A549 (cell line): ENCODE data around the gene CEP89. TPM values are rescaled to one million over a fixed set of nuclear protein-coding genes. Genes with fewer than 3 reads are reported as not detected.

Experiments
- ATAC-seq, 2 experiments: fragments of 200-7000 bp in 1 of 2; fragments of >200 bp in 1 of 2; cut with Nextera tagmentation in 1 of 2; cut with Tn5 transposase in 1 of 2; 3 replicates each; pipeline versions ENCODE4 v1.8.0 to v1.9.1; 2018 to 2020; ENCODE audit warnings: mild to moderate bottlenecking in 1 of 2, moderate library complexity in 1 of 2
- CTCF ChIA-PET: fragments of 300-600 bp; sonication (Branson Sonifier 250); formaldehyde crosslinking; extraction: SDS; loops from one replicate; lab custom pipeline; 2021; ENCODE audit warnings: antibody characterized with exemption, inconsistent platforms; lab: Yijun Ruan, JAX
- POLR2A ChIA-PET: fragments of 350-600 bp; formaldehyde crosslinking; extraction: SDS; loops from one replicate; lab custom pipeline; 2021; ENCODE audit warnings: antibody characterized with exemption, inconsistent platforms; lab: Yijun Ruan, JAX
- DNase-seq, 2 experiments: peaks; one replicate each; pipeline versions ENCODE4 v3.0.0 to v3.0.0-alpha.2; 2011 to 2016; ENCODE audit warnings: low read depth in 1 of 2, low spot score in 1 of 2
- FAIRE-seq: peaks from 2 replicates; lab custom pipeline; 2011; peaks lifted over from hg19 to GRCh38; lab: Jason Lieb, UNC
- H3K27ac ChIP-seq, 2 experiments: fragments of >200 bp; sonication (Bioruptor Twin); formaldehyde crosslinking; 3 replicates each; pipeline ENCODE4 v1.5.1; 2016 to 2017
- H3K4me1 ChIP-seq: fragments of >200 bp; sonication (Bioruptor Twin); formaldehyde crosslinking; 3 replicates; pipeline ENCODE4 v1.6.1; 2016
- H3K4me2 ChIP-seq: fragments of >200 bp; sonication (Bioruptor Twin); formaldehyde crosslinking; 3 replicates; pipeline ENCODE4 v1.6.1; 2016
- H3K4me3 ChIP-seq: fragments of >200 bp; sonication (Bioruptor Twin); formaldehyde crosslinking; 3 replicates; pipeline ENCODE4 v1.5.1; 2016
- H3K9me3 ChIP-seq: fragments of >200 bp; sonication (Bioruptor Twin); formaldehyde crosslinking; 3 replicates; pipeline ENCODE4 v1.6.1; 2016
- BHLHE40 ChIP-seq: IDR thresholded peaks from 2 replicates; pipeline ENCODE4 v1.6.1; 2012; ENCODE audit warnings: low read depth, low read length, inconsistent platforms
- CBX2 ChIP-seq: fragments of 200-600 bp; sonication (generic); IDR thresholded peaks from 2 replicates; pipeline ENCODE4 v1.6.1; 2016; ENCODE audit warnings: low read depth, mild to moderate bottlenecking, borderline replicate concordance
- CHD2 ChIP-seq: fragments of 150-350 bp; IDR thresholded peaks from 2 replicates; pipeline ENCODE4 v1.6.1; 2014; ENCODE audit warnings: low read length; ENCODE audit not compliant: partially characterized antibody
- CHD4 ChIP-seq: fragments of 200-600 bp; sonication (generic); IDR thresholded peaks from 2 replicates; pipeline ENCODE4 v1.6.1; 2016; ENCODE audit warnings: antibody characterized with exemption, mild to moderate bottlenecking, borderline replicate concordance
- EHF ChIP-seq: fragments of 250-450 bp; sonication (Bioruptor Pico); IDR thresholded peaks from 2 replicates; pipeline ENCODE4 v1.5.0; 2020; ENCODE audit warnings: mild to moderate bottlenecking
- EHMT2 ChIP-seq: fragments of 200-600 bp; sonication (generic); IDR thresholded peaks from 2 replicates; pipeline ENCODE4 v1.6.1; 2016; ENCODE audit warnings: antibody characterized with exemption, low read depth, mild to moderate bottlenecking, moderate library complexity
- ESRRA ChIP-seq: fragments of 150-350 bp; IDR thresholded peaks from 2 replicates; pipeline ENCODE4 v1.6.1; 2014; ENCODE audit warnings: mild to moderate bottlenecking, low read length, borderline replicate concordance
- FOSB ChIP-seq: fragments of 250-450 bp; sonication (Bioruptor Pico); IDR thresholded peaks from 2 replicates; pipeline ENCODE4 v1.5.0; 2020; ENCODE audit warnings: mild to moderate bottlenecking, moderate library complexity
- FOXS1 ChIP-seq: fragments of 250-450 bp; sonication (Bioruptor Pico); IDR thresholded peaks from 2 replicates; pipeline ENCODE4 v1.5.0; 2020; ENCODE audit warnings: mild to moderate bottlenecking, moderate library complexity
- HDAC2 ChIP-seq: fragments of 200-600 bp; sonication (generic); IDR thresholded peaks from 2 replicates; pipeline ENCODE4 v1.6.1; 2016
- JUNB ChIP-seq: fragments of >200 bp; sonication (Bioruptor Twin); formaldehyde crosslinking; IDR thresholded peaks from 2 replicates; pipeline ENCODE4 v1.6.1; 2016
- KDM1A ChIP-seq: fragments of 200-600 bp; sonication (generic); IDR thresholded peaks from 2 replicates; pipeline ENCODE4 v1.6.1; 2016; ENCODE audit warnings: low read depth, mild to moderate bottlenecking
- MAZ ChIP-seq: fragments of 150-350 bp; IDR thresholded peaks from 2 replicates; pipeline ENCODE4 v1.6.1; 2014; ENCODE audit warnings: antibody characterized with exemption, low read depth, low read length, borderline replicate concordance
- MYC ChIP-seq: IDR thresholded peaks from 2 replicates; pipeline ENCODE4 v1.6.1; 2012; ENCODE audit warnings: mild to moderate bottlenecking, inconsistent platforms, low read length, improper control_type of control experiment, borderline replicate concordance
- PHF8 ChIP-seq: fragments of 200-600 bp; sonication (generic); IDR thresholded peaks from 2 replicates; pipeline ENCODE4 v1.6.1; 2016; ENCODE audit warnings: low read depth, mild to moderate bottlenecking, antibody characterized with exemption, moderate library complexity, borderline replicate concordance
- POLR2A ChIP-seq: IDR thresholded peaks from 2 replicates; pipeline ENCODE4 v1.6.1; 2012; ENCODE audit warnings: mild to moderate bottlenecking, low read length
- RARB ChIP-seq: fragments of 250-450 bp; sonication (Bioruptor Pico); IDR thresholded peaks from 2 replicates; pipeline ENCODE4 v1.8.0; 2021; ENCODE audit warnings: mild to moderate bottlenecking, moderate library complexity
- RCOR1 ChIP-seq: fragments of 150-350 bp; IDR thresholded peaks from 2 replicates; pipeline ENCODE4 v1.6.1; 2014; ENCODE audit warnings: antibody characterized with exemption, low read length, low read depth
- SMC3 ChIP-seq: fragments of >200 bp; sonication (Bioruptor Twin); formaldehyde crosslinking; IDR thresholded peaks from 3 replicates; pipeline ENCODE4 v1.6.1; 2018; ENCODE audit warnings: inconsistent platforms
- SREBF2 ChIP-seq: fragments of 450-650 bp; IDR thresholded peaks from 2 replicates; pipeline ENCODE4 v1.6.1; 2014; ENCODE audit warnings: mild to moderate bottlenecking, moderate library complexity
- TP53 ChIP-seq: fragments of 250-450 bp; sonication (Bioruptor Pico); IDR thresholded peaks from 2 replicates; pipeline ENCODE4 v1.5.0; 2021; ENCODE audit warnings: mild to moderate bottlenecking, moderate library complexity
- ZNF302 ChIP-seq: fragments of 250-450 bp; sonication (Bioruptor Pico); IDR thresholded peaks from 2 replicates; pipeline ENCODE4 v1.9.0; 2021; ENCODE audit warnings: inconsistent platforms, mild to moderate bottlenecking, moderate library complexity
- WGBS: methylation state at CpG from one replicate; pipeline ENCODE4 v1.1.6; 2017; ENCODE audit errors: missing lambda C conversion rate; 5-methylcytosine and 5-hydroxymethylcytosine counted together
- polyA plus RNA-seq, 4 experiments: library from polyadenylated mRNA; depleted of rRNA in 3 of 4; stranded (reverse); fragments of >200 nt; fragmentation: RNase III in 1 of 4; extraction: RNeasy Plus Mini Kit Qiagen cat#74134 plus additional on column Dnase treatment in 1 of 4; gene quantifications; 2 replicates in 3 of 4; 3 replicates in 1 of 4; pipeline ENCODE4 v1.2.3, GENCODE V29; 2011 to 2017
- TF ChIP-seq, protein P1 (sequence below): fragments of 250-450 bp; sonication (Bioruptor Pico); IDR thresholded peaks from 2 replicates; pipeline ENCODE4 v1.5.0; 2020; ENCODE audit warnings: low read depth, mild to moderate bottlenecking, moderate library complexity
- TF ChIP-seq, protein P2 (sequence below): fragments of 200-600 bp; sonication (generic); IDR thresholded peaks from 2 replicates; pipeline ENCODE4 v1.6.1; 2016; ENCODE audit warnings: antibody characterized with exemption, mild to moderate bottlenecking, moderate library complexity
- TF ChIP-seq, protein P3 (sequence below): fragments of 450-650 bp; IDR thresholded peaks from 2 replicates; pipeline ENCODE4 v1.6.1; 2014; ENCODE audit warnings: antibody characterized with exemption

Gene CEP89
- polyA plus RNA-seq, 2 of the 4 experiments (the other 2 are of a cell fraction), result 31.5 to 41.3 TPM

DNA sequence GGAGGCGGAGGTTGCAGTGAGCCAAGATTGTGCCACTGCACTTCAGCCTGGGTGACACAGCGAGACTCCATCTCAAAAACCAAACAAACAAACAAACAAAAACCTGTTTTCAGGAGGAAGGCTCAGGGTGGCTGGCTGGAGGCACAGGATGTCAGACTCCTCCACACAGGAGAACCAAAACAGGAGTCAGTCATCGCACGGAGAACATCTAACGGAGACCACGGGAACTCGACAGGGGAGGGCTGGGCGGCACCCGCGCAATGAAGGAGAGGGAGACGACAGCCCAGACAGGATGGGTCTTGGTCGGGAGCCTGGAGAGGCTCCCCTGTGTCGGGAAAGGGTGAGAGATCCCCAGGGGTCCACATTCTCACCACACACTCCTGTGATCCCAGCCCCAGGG lies 81.4 kb downstream of the CEP89 start:
- Histone ChIP-seq H3K27ac (no peak overlapping the region), H3K4me3 (no peak overlapping the region), H3K4me1 (no peaks in the 10 kb centered on the region), H3K9me3 (peaks cover 25% of the 10 kb centered on the region), H3K4me2 (no peak overlapping the region)
- TF ChIP-seq PHF8 (no peak), SREBF2 (no peak), BHLHE40 (no peak), JUNB (no peak)
- ChIA-PET CTCF (no interaction called here), POLR2A (no interaction called here)
- 91% methylated on average over 13 of the region's 13 CpGs for WGBS
- FAIRE-seq (no peak), ATAC-seq (no peak), DNase-seq (no peak)

DNA sequence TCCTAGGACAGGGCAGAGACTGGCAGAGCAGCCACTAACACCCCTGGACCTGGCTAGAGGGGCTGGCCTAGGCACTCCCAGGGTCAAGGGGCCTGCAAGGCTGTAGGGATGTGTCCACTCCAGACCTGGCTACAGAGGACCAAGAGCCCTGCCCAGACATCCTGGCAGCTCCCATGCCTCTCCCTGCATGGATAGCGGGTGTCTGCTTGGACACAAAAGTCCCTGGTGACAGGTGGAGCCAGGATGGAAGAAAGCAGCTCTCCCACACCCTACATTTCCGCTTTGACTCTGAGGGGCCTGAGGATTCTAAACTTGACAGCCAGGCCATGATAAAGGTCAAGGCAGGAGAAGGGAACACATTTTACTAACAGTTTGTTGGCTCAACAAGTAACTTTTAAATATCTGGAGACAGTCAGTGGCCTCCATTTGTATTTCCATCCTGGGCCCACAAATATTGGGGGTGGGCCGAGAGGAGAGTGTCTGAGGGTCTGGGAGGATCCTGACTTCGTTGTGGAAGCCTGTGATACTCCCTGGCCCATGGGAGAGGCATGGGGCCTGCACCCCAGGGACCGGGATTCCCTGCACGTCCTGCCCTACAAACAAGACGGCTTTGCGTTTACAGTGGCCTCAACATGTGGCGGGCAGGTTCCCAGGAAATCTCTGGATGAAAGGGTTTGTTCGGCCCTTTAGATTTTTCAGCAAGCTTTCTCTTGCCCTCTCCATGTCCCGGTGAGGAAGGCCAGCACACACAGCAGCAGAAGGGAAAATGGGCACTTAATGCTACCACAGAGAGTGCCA lies 82.4 kb downstream of the CEP89 start:
- Histone ChIP-seq H3K4me1 (no peaks in the 10 kb centered on the region), H3K4me2 (no peak overlapping the region), H3K27ac (no peak overlapping the region), H3K9me3 (peaks cover 25% of the 10 kb centered on the region), H3K4me3 (no peak overlapping the region)
- ATAC-seq (no peak; a peak in 1 of 6 replicates), DNase-seq (no peak), FAIRE-seq (no peak)
- 87% methylated on average over 11 of the region's 11 CpGs for WGBS
- TF ChIP-seq CBX2, result no peak
- TF ChIP-seq BHLHE40, result no peak
- no peak for TF ChIP-seq FOXS1 (CRISPR knock-in tag)
- TF ChIP-seq RCOR1, result no peak
- TF ChIP-seq SMC3, result no peak
- TF ChIP-seq CHD2, result no peak
- TF ChIP-seq, protein P1, sequence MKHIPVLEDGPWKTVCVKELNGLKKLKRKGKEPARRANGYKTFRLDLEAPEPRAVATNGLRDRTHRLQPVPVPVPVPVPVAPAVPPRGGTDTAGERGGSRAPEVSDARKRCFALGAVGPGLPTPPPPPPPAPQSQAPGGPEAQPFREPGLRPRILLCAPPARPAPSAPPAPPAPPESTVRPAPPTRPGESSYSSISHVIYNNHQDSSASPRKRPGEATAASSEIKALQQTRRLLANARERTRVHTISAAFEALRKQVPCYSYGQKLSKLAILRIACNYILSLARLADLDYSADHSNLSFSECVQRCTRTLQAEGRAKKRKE (CRISPR knock-in tag), result no peak
- no peak for TF ChIP-seq POLR2A
- TF ChIP-seq ZNF302, result no peak
- POLR2A ChIA-PET, result no interaction called here
- CTCF ChIA-PET, result interaction anchor here (1.2 kb wide), 1 partner anchor 14 kb away, joined by 3 read pairs; no protein-coding TSS in a partner anchor

DNA sequence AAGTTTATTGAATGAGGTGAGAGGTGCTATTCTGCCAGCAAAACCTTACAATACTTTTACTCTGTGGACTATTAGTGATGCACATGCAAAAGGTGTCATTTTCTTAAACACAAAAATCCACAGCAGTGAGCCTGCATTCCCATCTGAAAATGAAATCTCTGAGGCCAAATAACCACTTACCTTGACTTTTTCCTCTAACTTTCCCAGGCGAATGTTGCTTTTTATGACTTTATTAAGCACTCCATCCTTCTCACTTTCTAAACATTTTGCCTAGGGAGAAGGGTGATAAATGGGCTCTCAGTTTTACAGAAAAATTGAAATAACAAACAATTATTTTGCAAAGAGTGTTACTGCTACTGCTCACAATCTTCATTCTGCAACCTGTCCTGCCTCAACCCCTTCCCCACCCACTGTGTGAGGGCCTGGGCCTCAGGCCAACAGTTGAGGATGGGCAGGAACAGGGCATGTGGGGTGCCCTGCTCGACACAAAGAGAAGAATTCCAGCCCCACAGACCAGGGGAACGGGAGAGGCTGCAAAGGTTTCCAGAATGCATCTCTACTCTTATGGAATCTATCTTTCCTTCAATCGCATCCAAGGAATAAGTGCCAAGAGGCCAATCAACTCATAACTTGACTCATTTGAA lies 84.1 kb downstream of the CEP89 start:
- CTCF ChIA-PET, result interaction anchor here (0.6 kb wide), 1 partner anchor 21 kb away, joined by 4 read pairs; no protein-coding TSS in a partner anchor
- Histone ChIP-seq H3K4me3 (no peak overlapping the region), H3K4me1 (no peaks in the 10 kb centered on the region), H3K27ac (no peak overlapping the region), H3K4me2 (no peak overlapping the region), H3K9me3 (peaks cover 19% of the 10 kb centered on the region)
- ATAC-seq (no peak), DNase-seq (no peak), FAIRE-seq (peak; percentile 81)
- WGBS, result 85% methylated on average over 4 of the region's 4 CpGs
- no peak for TF ChIP-seq MYC
- TF ChIP-seq CHD4, result no peak
- TF ChIP-seq TP53 (CRISPR knock-in tag), result no peak
- TF ChIP-seq EHF (CRISPR knock-in tag), result no peak
- TF ChIP-seq SMC3, result no peak
- no peak for TF ChIP-seq ESRRA
- TF ChIP-seq HDAC2, result no peak
- no peak for TF ChIP-seq FOSB (CRISPR knock-in tag)
- no peak for TF ChIP-seq FOXS1 (CRISPR knock-in tag)
- no peak for TF ChIP-seq KDM1A
- TF ChIP-seq, protein P1 (CRISPR knock-in tag), result no peak
- TF ChIP-seq EHMT2, result no peak
- no peak for TF ChIP-seq MAZ
- no peak for TF ChIP-seq RARB (CRISPR knock-in tag)
- no peak for TF ChIP-seq CHD2
- TF ChIP-seq, protein P2, sequence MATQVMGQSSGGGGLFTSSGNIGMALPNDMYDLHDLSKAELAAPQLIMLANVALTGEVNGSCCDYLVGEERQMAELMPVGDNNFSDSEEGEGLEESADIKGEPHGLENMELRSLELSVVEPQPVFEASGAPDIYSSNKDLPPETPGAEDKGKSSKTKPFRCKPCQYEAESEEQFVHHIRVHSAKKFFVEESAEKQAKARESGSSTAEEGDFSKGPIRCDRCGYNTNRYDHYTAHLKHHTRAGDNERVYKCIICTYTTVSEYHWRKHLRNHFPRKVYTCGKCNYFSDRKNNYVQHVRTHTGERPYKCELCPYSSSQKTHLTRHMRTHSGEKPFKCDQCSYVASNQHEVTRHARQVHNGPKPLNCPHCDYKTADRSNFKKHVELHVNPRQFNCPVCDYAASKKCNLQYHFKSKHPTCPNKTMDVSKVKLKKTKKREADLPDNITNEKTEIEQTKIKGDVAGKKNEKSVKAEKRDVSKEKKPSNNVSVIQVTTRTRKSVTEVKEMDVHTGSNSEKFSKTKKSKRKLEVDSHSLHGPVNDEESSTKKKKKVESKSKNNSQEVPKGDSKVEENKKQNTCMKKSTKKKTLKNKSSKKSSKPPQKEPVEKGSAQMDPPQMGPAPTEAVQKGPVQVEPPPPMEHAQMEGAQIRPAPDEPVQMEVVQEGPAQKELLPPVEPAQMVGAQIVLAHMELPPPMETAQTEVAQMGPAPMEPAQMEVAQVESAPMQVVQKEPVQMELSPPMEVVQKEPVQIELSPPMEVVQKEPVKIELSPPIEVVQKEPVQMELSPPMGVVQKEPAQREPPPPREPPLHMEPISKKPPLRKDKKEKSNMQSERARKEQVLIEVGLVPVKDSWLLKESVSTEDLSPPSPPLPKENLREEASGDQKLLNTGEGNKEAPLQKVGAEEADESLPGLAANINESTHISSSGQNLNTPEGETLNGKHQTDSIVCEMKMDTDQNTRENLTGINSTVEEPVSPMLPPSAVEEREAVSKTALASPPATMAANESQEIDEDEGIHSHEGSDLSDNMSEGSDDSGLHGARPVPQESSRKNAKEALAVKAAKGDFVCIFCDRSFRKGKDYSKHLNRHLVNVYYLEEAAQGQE, result no peak
- no peak for TF ChIP-seq SREBF2
- TF ChIP-seq, protein P3, sequence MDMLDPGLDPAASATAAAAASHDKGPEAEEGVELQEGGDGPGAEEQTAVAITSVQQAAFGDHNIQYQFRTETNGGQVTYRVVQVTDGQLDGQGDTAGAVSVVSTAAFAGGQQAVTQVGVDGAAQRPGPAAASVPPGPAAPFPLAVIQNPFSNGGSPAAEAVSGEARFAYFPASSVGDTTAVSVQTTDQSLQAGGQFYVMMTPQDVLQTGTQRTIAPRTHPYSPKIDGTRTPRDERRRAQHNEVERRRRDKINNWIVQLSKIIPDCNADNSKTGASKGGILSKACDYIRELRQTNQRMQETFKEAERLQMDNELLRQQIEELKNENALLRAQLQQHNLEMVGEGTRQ, result no peak
- POLR2A ChIA-PET, result no interaction called here
